GM18498 (cell line): Measurements from ENCODE around the gene RANBP2.

Experiments used
- ATAC-seq: cut with Tn5 transposase; IDR thresholded peaks from one replicate; pipeline ENCODE4 v1.9.1; 2021; ENCODE audit warnings: mild to moderate bottlenecking, moderate library complexity; ENCODE audit not compliant: unreplicated experiment

The RANBP2 gene

DNA sequence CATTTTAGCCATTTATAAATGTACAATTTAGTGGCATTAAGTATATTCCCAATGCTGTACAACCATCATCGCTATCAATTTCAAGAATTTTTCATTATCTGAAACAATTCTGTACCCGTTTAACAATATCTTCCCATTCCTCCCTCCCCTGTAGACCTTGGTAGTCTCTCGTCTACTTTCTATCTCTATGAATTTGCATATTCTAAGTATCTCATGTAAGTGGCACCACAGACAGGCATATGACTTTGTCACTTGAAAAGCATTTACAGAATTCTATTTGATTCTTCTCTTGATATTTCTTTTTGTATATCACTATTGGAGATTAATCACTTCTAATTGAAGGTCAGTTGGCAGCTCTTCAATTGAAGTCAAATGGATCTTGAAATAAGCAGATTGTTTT, 115.3 kb downstream of the RANBP2 start:
- ATAC-seq: no peak

- no peak for ATAC-seq
Observed at GRCh38 chr2:108835040-108835439, 115.8 kb downstream of the RANBP2 start.
